HK-2 (cell line): ENCODE measurements around the gene DCAF4.

ENCODE experiments used
- DNase-seq: peaks from one replicate; pipeline ENCODE4 v3.0.0-alpha.2; 2018; ENCODE audit not compliant: unreplicated experiment

DCAF4 gene, protein sequence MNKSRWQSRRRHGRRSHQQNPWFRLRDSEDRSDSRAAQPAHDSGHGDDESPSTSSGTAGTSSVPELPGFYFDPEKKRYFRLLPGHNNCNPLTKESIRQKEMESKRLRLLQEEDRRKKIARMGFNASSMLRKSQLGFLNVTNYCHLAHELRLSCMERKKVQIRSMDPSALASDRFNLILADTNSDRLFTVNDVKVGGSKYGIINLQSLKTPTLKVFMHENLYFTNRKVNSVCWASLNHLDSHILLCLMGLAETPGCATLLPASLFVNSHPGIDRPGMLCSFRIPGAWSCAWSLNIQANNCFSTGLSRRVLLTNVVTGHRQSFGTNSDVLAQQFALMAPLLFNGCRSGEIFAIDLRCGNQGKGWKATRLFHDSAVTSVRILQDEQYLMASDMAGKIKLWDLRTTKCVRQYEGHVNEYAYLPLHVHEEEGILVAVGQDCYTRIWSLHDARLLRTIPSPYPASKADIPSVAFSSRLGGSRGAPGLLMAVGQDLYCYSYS

DNA sequence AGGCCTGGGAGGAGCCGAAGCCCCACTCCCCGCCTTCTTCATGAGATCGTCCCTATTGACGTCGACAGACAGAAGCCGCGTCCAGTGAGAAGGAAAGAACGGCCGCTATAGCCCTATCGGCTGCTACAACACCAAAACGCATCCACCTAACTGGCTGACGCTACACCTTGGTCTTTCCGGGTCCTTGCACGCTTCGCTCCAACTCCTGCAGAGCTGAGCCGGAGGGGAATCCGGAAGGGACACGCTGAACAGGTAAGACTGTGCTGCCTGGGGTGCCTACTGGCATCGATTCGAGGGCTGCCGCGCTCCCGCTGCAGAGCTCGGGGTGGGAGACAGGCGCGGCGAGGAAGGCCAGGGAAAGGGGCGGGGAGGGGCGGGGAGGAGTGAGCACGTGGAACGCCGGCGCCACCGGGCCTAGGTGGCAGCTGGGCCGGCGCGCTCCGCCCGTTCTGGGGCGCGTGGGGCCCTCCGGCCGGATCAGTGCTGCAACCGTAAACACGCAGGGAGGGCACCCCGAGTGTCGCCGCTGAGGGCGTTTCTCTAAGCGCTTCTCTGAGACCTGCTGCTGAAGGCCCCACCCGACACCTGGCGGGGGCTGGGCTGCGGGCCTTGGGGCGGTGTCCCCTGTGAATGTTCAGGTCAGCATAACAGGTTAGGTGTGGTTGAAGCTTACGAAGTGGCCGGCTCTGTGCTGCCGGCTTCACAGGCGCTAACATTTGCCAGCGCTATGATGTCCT, at the start of gene DCAF4:
TSS of gene DCAF4 (plus strand) at position 173 of the 737 bp plus-strand sequence. CDS start 11,515 bp downstream, outside the sequence.
- peak; percentile 95 for DNase-seq

DNA sequence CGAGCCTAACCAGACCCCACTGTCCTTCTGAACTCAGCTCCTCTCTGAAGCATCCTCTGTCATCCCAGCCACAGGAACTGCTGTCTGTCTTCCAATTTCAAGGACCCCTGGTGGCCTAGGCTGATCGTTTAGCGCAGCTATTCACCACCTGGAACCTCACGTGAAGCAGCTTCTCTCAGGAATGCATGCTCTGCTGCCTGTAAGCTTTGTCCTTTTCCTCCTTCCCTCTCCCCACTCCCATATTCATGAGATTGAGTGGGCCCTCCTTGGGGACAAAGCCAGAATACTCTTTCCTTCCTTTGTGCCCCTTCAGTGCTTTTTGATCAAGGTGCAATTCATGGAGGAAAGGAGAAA, 49.6 kb upstream of the DCAF4 start:
- DNase-seq = no peak

DNA sequence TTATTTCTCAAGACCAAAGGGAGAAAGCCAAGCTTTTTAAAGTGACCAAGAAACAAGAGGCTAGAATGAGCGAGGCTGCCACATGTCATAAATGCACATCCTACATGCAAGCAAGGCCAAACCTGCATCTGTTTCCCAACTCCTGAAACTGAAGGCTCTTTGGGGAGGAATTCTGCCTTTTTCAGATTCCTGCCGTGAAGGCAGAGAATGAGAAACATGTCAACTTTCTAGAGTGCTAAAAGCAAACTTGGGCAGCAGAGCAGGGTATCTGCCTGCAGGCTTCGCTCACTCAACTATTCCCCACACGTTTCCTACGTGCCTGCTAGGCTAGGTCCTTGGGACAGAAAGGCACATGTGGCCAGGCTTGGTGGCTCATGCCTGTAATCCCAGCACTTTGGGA, 47.5 kb upstream of the DCAF4 start:
- DNase-seq = no peak

DNA sequence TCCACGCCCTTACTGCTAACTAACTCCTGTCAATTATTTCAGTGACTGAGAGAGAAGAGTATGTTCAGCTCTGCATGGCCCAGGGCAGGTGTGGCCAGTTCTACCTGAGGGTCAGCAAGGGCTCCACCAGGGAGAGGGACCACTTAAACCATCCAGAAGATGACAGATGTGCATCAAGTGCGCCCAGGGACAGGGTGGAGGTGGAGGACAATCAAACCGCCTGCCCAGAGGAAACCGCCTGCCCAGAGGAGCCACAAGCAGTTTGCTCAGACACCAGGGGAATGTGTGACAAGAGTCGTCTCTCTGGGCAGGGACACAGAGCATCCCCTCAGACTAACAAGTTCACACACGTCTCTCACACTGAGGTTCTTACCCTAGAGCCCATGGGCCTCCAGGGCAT, 46.8 kb upstream of the DCAF4 start:
- no peak for DNase-seq

DNA sequence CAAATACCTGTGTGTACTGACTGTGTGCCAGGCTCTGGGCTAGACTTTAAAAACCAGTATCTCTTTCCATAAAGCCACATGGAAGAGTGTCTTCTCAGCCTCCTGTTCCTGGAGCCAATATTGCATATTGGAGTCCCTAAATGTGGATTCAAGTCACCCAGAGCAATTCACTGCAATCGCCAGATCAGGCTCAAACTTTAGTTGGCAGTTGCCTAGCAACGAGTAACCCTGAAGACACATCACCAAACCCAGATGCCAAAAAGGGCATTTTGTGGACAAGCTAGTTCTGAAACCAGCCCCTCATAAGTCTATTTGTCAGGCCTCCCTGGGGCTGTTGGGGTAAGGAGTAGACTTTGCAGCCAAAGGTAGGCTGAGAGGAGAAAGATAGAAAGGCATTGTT, 46.1 kb upstream of the DCAF4 start:
- no peak for DNase-seq

DNA sequence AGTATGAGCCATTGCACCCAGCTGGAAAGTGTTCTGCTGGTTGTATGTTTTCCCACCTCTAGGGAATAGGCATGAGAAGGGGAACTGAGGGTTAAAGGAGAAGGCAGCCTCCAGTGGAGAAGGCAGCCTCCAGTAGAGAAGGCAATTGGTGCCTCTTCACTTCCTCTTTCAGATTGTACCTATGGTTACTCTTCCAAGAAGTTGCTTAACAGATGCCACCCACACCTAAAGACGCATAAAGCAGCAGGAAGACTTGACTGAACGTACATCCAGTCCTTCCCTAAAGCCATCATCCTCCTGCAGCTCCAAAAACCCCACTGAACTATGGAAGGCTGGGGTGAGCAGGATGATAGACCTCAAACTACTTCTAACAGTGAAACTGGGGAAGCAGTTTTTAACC, 45.4 kb upstream of the DCAF4 start:
- DNase-seq = no peak

DNA sequence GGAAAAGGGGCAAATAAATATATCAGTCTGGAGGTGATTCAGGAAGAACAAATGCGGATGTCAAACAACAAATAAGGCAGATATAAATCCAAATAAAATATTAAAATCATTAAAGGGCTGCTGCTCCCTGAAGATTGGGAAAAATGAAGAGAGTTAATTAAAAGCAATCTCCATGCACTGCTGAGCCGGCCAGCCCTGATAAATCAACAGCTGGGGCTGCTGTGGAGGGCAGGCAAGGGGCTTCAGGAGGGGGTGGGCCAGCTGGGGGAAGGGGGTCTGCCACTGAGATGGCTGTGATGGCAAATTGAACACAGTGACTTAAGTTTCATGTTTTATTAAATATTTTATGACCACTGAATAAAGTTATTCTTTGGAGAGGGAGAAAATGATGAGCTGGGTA, 44.7 kb upstream of the DCAF4 start:
- no peak for DNase-seq

DNA sequence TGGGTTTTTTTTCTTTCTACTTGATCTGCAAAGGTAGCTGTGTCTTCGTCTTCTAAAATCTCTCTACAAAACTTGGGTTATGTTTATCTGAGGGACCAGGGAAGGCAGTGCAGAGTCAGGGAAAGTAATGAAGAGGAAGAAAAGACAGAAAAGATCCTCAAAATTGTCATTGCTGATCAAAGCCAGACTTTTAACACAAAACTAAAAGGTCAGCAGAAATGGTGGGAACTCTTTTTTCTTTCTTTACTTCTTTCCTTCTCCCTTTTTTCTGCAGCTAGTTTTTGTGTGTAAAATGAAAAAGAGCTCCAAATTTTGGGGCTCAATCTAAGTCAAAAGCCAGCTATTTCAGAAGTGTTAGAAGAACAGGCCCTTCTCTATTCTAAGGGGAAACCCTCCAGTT, 44.2 kb upstream of the DCAF4 start:
- no peak for DNase-seq

DNA sequence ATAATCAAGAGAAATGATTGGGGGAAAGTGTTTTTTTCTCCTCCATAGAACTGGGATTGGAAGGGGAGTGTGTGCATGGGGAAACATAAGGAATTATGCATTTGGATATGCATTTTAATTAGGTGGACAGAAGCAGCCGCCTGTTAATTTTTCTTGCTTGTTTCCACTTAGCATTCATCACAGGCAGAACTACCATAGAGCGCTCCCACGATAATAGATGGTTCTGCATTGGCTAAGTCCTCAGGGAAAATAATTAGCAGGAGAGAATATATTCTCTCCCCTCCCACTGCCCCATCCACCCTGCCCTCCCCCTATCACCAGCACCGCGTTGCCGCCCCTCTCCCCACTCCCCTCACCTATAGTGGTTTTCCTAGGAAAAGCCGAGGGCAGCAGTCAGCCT, 43.8 kb upstream of the DCAF4 start:
- DNase-seq = no peak

DNA sequence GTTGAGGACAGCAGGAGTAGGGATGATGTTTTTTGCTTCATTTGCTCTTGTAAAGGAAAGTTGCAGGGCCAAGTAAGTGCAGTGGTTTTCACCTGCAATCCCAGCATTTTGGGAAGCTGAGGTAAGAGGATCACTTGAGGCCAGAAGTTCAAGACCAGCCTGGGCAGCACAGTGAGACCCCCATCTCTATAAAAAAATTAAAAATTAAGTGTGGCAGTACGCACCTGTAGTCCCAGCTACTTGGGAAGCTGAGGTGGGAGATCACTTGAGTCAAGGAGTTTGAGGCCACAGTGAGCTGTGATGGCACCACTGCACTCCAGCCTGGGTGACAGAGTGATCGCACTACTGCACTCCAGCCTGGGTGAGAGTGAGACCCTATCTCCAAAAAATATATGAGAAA, 43.2 kb upstream of the DCAF4 start:
- DNase-seq = no peak

DNA sequence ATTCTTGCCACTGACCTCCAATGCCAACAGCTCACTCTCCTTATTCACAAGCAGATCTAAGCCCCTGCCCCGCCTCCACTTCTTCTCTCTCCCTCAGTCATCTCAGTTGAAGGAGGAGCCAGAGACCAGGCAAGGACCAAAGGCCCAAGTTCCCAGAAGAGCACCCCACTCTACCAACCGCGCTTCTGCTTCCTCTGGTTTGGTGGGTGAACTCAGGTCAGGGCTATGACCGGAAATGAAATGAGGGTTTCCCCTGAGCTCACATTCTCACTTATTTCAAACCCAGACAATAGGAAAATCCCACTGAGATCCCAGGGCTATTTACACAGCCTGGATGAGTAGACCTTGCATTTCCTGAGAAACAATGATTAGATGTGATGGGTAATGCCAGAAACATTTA, 42.3 kb upstream of the DCAF4 start:
- no peak for DNase-seq

DNA sequence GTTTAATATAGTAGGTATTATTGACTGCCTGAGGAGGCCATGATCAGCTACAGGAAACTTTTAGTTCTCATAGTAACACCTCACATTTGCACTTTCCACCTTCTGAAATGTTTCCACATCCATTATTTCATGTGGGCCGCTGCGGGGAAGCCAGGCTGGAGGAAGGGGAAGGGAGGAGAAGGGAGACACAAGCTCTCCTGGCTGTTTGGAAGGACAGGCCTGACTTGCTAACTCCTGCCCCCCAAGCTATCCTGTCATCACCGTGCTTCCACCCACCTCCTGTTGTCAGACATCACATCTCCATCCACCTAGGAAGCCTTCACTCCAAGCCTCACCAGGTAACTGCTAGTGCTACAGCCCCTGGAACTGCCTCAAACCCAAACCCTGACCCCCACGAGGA, 41.9 kb upstream of the DCAF4 start:
- no peak for DNase-seq

DNA sequence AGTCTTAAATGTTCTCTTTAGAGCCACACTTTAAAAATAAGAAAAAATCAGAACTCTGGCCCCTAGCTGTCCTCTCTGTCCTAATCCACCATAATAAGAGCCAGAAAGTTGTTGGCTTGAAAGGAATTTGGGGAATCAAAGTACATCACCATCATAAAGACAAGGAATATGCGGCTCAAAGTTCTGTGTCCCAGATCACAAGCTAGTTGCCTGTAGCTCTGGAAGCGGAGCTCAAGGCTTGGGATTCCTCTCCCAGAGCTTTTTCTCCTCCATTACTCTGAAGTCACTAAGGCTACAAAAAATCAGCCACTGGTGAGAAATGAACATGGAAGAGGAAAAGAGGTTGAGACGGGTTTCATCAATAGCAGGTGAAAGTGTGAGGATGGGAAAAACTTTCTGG, 38.8 kb upstream of the DCAF4 start:
- no peak for DNase-seq

DNA sequence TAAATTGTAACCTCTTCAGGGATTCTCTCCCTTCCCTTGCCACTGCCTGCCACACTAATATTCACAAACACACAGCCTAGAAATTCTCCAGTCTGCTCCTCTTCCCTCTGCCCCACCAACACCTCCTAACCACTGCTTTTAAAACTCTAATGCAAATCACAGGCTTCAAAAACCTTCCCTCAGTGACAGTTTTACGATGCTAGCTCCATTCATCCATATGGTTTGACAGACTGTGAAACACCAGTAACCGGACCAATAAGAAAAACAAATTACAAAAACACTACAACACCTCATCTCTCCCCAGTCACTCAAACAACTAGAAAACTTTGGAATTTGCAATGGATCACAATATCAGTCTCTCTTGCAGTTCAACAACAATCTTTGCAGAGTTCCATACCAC, 38.1 kb upstream of the DCAF4 start:
- DNase-seq = no peak

DNA sequence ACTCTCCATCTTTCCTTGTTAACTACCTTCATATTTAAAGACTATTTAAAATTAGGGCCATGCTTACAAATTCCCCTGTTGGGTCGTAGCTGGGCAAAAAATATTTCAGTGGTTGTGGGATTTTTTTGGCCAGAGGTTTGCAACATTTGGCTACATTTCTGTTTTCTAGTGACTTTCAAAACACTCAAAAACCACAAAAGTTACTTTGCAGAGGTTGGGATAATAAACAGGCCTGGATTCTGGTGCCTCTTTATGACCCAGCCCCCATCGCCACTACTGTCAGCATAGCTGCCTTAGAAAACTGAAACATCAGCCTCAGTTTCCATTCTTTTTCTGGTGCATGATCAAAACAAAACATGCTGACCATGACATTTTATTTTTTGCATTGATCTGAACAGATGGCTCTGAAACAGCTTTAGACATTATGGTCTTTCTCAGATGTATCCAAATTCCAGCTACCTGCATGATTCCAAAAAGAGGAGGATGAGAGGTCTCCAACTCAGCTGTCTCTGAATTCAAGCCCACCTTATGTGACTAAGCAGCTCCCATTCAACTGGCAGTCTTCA, 37.5 kb upstream of the DCAF4 start:
- DNase-seq = no peak

DNA sequence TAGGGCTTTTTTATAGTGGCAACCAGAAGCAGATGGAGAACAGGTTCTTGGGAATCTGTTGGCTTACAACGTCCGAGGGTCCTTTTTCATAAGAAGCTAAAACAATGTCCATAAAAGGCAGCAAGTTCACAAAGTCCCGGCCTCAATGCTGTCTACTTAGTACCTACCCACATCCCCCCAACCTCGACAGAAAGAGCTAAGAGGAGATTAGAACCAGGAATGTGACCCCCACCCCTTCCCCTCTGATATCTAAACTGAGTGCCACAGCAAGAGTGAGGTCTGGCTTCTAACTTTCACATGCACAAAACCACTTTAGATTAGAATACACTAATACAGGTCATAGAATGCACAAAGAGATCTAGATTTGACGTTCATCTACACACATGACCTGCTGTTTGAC, 36.9 kb upstream of the DCAF4 start:
- no peak for DNase-seq

DNA sequence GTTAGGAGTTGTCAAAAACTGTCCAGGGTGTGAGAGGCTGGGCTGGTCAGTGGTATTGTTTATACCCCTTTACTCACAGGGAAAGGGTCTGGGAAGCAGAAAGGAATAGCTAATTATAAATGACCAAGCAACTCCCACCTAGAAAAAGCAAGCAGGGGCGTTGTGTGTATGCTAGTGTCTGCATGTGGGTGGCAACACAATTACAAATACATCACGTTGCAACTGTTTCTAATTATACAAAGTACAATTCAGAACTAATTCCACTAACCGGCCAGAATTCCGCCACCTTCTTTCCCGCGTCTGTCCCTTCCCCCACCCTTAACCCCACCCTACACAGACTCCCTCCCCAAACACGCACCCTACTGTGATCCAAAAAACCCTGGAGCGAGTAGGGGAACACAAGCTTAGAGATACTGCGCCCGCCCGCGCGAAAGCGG, 34.6 kb upstream of the DCAF4 start:
- no peak for DNase-seq

DNA sequence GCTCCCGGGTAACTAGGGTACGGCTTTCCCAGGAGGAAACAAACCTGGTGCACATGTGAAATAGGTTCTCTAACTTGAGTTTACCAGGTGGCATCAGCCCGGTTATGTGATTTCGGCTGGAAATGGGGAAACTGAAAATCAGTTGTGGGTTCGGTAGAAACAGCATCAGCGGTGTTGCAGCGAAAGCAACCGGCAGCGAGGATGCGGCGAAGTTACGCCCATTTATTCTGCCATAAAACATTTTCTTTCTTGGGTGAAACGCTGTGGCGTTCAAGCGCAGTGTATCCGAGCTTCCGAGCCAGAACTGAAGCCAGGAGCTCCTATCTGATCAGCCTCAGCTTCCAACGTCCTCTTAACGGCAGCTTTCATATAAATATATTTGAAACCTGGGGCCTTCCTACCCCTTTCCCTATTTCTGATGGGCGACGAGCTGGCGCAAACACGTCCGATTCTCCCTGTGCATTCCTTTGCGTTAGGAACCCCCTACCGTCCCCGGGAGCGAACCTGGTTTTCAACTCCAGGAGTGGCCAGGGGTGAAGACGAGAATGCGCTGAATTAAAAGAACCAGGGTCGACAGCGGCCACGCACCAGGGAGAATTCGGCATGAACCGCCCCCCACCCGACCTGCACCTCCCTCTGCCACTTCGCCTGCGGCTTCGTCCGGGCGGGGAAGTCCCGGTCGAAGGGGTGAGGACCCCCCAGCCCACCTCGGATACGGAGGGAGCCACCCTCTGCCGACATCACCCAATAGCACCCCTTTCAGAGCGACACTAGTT, 34.0 kb upstream of the DCAF4 start:
- peak; percentile 12 for DNase-seq

DNA sequence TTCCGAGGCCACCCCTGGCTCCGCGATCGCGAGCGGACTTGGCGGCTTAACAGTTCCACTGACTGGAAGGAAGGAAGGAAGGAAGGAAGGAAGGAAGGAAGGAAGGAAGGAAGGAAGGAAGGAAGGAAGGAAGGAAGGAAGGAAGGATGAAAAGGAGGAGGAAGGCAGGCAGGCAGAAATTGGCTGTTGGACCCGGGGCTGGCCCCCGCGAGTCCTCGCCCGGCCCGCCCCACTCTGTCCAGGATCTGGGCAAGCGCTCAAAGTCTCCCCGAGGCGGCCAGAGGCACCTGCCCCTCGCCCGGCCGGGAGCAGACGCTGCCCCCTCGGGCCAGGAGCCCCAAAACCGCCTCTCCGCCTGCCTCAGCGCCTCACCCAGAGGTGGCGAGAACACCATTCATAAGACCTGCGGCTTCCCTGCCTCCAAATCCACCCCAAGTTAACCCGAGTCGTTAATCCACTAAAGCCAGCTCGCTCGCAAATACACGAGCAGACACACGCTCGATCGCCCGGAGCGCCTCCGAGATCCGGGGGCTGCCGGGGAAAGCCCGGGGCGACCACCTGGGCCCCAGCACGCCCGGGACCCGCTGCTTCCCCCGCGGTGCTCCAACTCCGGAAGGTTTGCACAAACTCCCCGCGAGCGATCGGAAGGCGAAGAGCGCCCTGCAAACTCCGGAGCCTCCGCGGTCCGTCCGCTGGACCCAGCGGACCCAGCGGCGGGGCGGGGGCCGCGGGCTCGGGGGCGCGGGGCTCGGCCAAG, 33.2 kb upstream of the DCAF4 start:
- DNase-seq = peak; percentile 18

DNA sequence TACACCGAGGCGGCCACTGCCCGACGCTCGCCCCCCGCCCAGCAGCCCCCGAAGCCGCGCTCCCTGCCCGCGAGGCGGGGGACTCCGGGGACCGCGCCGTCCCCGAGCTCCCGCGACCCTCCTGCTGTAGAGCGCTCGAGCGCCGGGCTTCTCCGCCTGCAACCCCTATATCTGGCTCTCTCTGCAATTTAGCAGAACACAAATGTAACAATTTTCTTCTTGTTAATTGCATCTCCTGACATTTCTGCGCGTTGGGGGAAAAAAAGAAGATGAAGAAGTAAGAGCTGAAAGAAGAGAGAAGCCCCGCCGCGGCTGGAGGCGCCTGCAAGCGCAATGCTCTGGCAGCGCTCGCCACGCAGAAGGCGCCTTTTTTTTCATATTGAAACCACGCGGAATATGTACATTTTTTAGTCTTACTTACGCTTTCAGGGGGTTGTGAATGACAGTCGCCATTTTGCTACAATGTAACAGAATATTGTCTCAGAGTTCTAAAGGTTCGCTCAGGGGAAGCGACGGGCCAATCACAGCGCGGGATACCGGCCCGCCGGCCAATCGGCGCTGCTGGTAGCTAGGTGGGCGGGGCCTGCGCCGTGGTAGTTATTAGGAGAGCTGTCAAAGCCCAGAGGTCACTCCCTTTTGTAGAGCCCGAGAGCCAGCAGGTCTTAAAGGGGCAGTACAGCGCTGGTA, 32.5 kb upstream of the DCAF4 start, which contains the start of gene DPF3:
TSS of gene DPF3 (minus strand) at position 466 of the 687 bp plus-strand sequence. CDS start at position 453, 13 bp downstream.
- peak; percentile 91 for DNase-seq

DNA sequence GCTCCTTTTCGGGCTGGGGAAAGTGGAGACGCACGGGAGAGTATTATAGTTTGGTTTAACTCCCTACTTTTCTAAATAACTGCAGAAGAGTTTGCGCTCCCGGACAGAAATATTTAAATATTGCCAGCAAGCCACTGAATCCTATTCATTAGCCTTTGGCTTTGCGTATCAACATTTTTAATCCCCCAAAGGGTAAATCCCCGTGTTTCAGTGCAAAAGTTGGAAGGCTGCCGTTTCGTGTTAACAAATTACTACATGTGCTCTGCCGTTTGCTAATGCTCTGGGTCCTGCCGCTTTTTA, 32.0 kb upstream of the DCAF4 start:
- DNase-seq = no peak
